NCI-H1694 (cell line): Measurements from ENCODE around the gene AASDH.

Experiments
- DNase-seq: peaks from one replicate; lab custom pipeline; 2025; lab: John Stamatoyannopoulos, UW

AASDH gene, protein sequence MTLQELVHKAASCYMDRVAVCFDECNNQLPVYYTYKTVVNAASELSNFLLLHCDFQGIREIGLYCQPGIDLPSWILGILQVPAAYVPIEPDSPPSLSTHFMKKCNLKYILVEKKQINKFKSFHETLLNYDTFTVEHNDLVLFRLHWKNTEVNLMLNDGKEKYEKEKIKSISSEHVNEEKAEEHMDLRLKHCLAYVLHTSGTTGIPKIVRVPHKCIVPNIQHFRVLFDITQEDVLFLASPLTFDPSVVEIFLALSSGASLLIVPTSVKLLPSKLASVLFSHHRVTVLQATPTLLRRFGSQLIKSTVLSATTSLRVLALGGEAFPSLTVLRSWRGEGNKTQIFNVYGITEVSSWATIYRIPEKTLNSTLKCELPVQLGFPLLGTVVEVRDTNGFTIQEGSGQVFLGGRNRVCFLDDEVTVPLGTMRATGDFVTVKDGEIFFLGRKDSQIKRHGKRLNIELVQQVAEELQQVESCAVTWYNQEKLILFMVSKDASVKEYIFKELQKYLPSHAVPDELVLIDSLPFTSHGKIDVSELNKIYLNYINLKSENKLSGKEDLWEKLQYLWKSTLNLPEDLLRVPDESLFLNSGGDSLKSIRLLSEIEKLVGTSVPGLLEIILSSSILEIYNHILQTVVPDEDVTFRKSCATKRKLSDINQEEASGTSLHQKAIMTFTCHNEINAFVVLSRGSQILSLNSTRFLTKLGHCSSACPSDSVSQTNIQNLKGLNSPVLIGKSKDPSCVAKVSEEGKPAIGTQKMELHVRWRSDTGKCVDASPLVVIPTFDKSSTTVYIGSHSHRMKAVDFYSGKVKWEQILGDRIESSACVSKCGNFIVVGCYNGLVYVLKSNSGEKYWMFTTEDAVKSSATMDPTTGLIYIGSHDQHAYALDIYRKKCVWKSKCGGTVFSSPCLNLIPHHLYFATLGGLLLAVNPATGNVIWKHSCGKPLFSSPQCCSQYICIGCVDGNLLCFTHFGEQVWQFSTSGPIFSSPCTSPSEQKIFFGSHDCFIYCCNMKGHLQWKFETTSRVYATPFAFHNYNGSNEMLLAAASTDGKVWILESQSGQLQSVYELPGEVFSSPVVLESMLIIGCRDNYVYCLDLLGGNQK

DNA sequence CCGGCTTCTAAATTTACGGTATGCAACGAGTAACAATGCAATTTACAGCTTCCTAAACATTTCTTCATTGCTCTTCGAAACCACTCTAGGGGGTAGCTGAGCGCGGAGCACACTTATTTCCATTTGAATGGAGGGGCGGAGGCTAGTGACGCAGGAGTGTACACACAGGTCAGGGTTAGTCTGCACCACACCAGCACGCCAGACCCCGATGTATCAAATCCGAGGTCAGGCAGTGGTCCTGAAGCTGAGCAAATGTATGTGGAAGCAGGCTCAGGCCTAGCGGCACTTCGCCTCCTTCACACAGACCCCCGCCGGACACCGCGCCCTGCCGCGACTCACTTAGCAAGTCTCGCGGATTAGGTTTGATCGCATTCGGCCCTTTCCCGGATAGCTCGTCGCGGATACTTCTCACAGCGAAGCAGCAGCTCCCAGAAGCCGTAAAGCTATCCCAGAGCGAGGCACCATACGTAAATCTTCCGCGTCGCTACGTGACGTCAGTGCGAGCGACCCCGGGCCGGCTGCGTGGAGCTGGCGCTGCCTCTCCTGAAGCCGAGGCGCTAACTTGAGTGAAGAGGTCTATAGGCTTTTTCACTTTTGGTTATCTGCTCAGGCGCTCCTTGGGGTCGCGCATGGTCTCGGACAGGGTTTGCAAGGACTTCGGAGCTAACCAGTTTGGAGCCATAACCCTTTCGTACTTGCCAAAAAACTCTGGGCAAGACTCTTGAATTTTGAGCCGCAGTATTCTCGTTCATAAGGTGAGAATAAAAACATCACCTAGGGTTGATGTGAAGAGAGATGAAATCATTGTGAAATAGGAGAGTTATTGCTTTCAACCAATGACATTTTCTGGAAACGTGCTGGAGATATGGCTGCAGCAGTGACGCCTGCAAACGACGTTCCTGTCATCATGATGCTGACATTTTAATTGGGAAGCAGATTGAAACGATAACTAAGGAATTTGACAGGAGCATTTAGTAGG, at the start of gene AASDH:
TSS of gene AASDH (minus strand) at position 469 of the 979 bp plus-strand sequence. CDS start 3,192 bp downstream, outside the sequence.
- DNase-seq, result peak; percentile 87

GRCh38 chr4:56435140-56435926, 48.0 kb upstream of the AASDH start, which contains the start of gene PPAT:
PPAT (minus strand) TSS chr4:56435615; CDS start chr4:56435477, 138 bp downstream.
- peak; percentile 89 for DNase-seq

GRCh38 chr4:56434599-56435139, 47.4 kb upstream of the AASDH start:
- no peak for DNase-seq

- no peak for DNase-seq
These were observed 46.0 kb upstream of the AASDH start for GRCh38 chr4:56433280-56433679.

DNA sequence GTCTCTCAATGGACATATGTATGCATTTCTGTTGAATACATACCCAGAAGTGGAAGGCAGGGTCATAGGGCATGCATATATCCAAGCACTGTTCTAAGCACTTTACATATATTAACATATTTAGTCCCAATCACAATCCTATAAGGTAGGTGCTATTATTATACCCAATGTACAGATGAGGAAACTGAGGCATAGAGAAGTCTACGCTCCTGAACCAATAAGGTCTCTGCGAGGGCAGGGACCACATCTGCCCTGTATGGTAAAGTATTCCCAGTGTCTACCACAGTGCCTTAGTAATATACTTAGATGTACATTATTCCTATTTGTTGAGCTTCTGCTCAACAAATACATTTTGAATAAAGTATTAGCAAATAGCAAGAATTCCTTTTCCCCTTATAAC, 42.9 kb upstream of the AASDH start:
- DNase-seq, result no peak

DNA sequence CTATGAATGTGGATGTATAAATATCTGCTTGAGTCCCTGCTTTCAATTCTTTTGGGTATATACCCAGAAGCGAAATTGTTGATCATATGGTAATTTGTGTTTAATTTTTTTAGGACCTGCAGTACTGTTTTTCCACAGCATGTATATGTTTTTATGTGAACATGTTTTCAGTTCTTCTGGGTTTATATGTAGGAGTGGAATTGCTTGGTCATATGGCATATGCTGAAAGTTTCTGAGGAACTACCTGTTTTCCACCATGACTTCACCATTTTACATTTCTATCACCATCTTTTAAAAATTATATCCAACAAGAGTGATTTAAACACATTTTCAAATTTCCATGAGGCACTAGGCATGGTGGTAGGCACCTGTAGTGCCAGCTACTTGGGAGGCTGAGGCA, 39.9 kb upstream of the AASDH start:
- no peak for DNase-seq

DNA sequence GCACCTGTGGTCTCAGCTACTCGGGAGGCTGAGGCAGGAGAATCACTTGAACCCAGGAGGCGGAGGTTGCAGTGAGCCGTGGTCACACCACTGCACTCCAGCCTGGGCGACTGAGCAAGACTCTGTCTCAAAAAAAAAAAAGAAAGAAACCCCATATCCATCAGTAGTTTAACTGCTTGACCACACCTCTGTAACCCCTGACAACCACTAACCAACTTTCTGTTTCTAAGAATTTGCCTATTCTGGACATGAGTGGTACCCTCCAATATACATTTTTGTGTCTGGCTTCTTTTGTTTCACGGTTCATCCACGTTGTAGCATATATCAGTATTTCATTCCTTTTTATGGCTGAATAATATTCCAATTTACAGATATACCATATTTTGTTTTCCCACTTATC, 39.0 kb upstream of the AASDH start:
- DNase-seq, result no peak

DNA sequence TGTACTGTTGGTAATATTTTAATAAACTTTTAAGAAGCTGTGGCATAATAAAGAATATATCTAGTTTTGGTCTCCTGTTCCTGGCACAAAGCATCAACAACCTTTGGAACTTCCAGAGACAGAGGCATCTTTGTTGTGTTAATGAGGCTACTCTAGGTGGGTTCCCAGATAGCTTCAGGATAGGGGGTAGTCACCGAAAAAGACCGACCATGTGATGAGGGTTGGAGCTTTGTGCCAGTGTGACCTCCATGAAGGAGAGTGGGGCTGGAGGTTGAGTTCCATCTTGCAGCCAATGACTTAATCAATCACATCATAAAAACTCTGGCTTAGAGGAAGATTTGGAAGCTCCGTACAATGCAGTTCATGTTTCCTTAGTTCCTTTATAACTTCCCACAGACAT, 38.2 kb upstream of the AASDH start:
- DNase-seq, result no peak

DNA sequence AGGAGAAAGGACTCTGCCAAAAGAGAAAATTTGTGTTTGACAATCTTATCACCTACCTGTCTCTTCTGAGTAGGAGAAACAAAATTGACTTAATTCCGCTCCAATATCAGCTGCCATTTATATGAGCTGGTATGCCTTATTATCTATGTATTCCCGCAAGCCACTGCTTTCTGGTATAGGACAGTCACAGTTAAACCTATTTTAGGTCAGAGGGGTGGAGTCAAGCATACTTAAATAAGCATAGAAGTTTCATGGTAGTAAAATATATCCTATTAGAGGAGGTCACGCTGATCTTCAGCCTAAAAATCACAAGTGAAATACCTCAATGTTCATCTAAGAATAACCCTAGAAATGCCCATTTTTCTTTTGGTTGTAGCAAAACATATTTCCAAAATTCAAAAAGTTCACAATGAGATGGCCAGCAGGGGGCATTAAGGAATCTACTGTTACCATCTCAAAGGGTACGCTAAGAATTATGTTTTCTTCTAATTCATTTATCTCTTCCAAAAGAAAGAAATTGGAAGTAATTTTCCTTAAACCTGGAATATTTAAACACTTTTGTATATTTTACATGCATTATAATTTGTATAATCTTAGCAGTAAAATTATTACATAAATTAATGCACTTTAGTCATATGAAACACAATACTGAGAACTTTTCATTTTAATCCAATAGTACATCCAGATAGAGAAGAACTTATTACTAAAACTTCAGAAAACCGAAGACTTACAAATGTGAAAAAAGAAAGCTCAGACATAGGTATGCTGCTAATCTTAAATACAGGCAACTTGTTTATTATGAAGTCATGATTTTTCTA, 37.6 kb upstream of the AASDH start:
- DNase-seq, result peak; percentile 1

DNA sequence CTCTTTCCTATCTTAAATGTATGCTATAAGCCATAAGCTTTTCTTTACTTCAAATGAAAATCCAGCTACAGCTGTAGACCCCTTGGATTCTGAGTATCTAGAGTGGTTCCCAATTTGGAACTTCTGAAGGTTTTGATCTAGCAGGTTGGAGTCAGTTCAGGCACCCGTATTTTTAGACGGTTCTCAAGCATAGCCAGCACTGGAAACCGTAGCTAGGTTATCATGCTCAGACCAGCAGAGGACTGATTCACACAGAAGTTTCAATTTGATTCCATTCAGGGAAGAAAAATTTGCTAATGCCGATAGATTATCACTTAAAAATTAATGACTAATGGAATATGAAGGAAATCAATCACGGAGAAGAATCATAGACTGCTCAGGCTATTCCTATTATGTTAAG, 36.9 kb upstream of the AASDH start:
- DNase-seq, result no peak

DNA sequence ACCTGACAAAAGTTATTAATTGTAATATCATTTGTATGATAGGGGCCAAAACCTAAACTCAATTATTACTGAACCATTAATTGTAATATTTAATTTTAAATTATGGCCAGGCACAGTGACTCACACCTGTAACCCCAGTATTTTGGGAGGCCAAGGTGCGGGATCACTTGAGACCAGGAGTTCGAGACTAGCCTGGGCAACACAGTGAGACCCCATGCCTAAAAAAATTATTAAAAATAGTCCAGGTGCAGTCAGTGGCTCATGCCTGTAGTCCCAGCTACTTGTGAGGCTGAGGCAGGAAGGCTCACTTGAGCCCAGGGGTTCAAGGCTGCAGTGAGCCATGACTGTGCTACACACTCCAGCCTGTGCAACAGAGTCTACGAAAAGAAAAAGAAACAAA, 30.1 kb upstream of the AASDH start:
- no peak for DNase-seq

DNA sequence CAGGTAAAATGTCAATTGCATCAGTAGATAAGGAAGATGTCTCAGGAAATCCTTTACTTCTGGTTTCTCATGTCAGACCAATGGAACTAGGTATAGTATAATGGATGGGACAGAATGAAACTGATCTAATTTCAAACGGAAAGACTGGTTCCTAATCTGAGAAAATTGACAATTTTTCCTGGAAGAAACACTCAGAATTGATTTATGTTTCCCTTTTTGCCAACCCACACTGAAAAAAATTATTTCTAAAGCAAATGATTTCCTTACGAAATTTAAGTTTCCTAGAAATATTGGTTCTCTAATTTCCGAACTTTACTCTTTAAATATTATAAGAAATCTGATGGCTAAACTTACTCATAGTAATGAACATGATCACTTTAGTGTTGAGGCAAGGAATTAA, 29.1 kb upstream of the AASDH start:
- no peak for DNase-seq

GRCh38 chr4:56414135-56414670, 26.9 kb upstream of the AASDH start:
- DNase-seq, result no peak

GRCh38 chr4:56410247-56411062, 23.2 kb upstream of the AASDH start:
- peak; percentile 4 for DNase-seq

- DNase-seq, result no peak
These were observed 22.3 kb upstream of the AASDH start for GRCh38 chr4:56409511-56410090.

GRCh38 chr4:56408978-56409377, 21.7 kb upstream of the AASDH start:
- no peak for DNase-seq

DNA sequence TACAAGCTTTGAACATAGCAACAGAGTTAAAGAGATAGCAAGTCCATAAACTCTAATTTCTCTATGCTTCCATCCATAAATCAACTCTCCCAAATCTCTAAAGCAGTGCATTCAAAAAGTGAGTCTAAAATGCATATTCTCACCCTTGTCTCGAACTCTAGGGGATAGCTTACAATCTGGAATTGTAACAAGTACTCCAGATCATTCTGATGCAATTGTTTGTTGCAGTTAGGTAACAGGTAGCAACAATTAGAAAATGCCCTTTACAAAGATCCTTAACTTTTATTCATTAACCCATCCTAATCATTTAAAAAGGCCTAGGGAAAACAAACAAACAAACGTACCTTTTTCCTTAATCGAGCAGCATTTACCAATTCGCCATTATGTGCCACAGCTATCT, 18.9 kb upstream of the AASDH start:
- DNase-seq, result no peak

DNA sequence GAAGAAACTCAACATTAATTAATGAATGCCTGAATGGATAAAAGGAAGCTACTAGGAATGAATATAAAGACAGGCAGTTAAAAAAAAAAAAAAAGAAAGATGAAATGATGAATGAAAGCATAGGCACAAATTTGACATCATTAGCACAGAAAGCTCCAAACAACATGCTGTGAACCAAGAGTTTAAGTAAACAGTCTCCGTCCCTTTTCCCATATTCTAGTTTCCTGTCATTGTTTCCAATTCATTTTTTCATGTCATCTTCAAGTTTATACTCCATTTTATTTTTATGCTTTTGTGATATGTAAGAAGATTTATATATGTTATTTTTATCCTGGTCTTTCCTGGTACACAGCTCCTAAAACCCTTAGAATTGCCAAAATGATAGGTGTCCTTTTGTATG, 17.7 kb upstream of the AASDH start:
- no peak for DNase-seq
